Upper lobe of left lung (tissue), 6 donors: ENCODE data around the gene SEMA3A. TPM values are rescaled to one million over a fixed set of nuclear protein-coding genes. Genes with fewer than 3 reads are reported as not detected.

Source experiments
- ATAC-seq, 2 donors: fragments of 200-7000 bp; cut with Tn5 transposase; one replicate each; pipeline ENCODE4 v1.9.1; 2022; ENCODE audit warnings: mild to moderate bottlenecking in 2 of 2, moderate library complexity in 2 of 2; ENCODE audit not compliant: low FRiP score in 2 of 2
- DNase-seq, 2 donors: peaks; one replicate each; pipeline ENCODE4 v3.0.0-alpha.2; 2019 to 2020
- H3K27ac ChIP-seq, 4 donors: fragments of 200-600 bp; sonication (generic); one replicate each; pipeline ENCODE4 v1.5.1; 2016 to 2019
- H3K27me3 ChIP-seq, 4 donors: fragments of 200-600 bp; sonication (generic); one replicate each; pipeline ENCODE4 v1.5.1; 2017 to 2019
- H3K36me3 ChIP-seq, 4 donors: fragments of 200-600 bp; sonication (generic); one replicate each; pipeline ENCODE4 v1.5.1; 2016 to 2019
- H3K4me1 ChIP-seq, 4 donors: fragments of 200-600 bp; sonication (generic); one replicate each; pipeline ENCODE4 v1.5.1; 2018 to 2019
- H3K4me3 ChIP-seq, 4 donors: fragments of 200-600 bp; sonication (generic); one replicate each; pipeline ENCODE4 v1.5.1; 2017 to 2019; ENCODE audit warnings: mild to moderate bottlenecking in 2 of 4, moderate library complexity in 1 of 4
- H3K9me3 ChIP-seq, 4 donors: fragments of 200-600 bp; sonication (generic); one replicate each; pipeline ENCODE4 v1.5.1; 2018 to 2019
- EP300 ChIP-seq, 4 donors: sonication (generic); formaldehyde crosslinking; IDR thresholded peaks; one replicate each; pipeline ENCODE4 v1.5.1; 2017; ENCODE audit warnings: antibody characterized with exemption in 4 of 4, control low read depth in 2 of 4
- POLR2A ChIP-seq, 4 donors: fragments of 450-650 bp; IDR thresholded peaks; one replicate each; pipeline ENCODE4 v1.5.1; 2016 to 2017; ENCODE audit warnings: antibody characterized with exemption in 4 of 4, mild to moderate bottlenecking in 2 of 4
- POLR2AphosphoS5 ChIP-seq, 2 donors: sonication (generic); formaldehyde crosslinking; IDR thresholded peaks; one replicate each; pipeline ENCODE4 v1.5.1; 2017; ENCODE audit warnings: antibody characterized with exemption in 2 of 2
- WGBS, 2 donors: methylation state at CpG; one replicate each; pipeline ENCODE4 v1.1.5; 2017 to 2018; 5-methylcytosine and 5-hydroxymethylcytosine counted together
- total RNA-seq, 6 donors: library from RNA; depleted of rRNA in 4 of 6; stranded (reverse); fragments of >200 nt in 4 of 6; gene quantifications; one replicate each; pipeline versions ENCODE4 v1.1.0 to v1.2.1, GENCODE V29; 2016 to 2021
- TF ChIP-seq, protein P1 (sequence below), 6 experiments: fragments of 450-650 bp in 4 of 6; fragments of 200-600 bp in 2 of 6; sonication (generic) in 2 of 6; IDR thresholded peaks; one replicate each; pipeline ENCODE4 v1.5.1; 2016 to 2019; ENCODE audit warnings: antibody characterized with exemption in 6 of 6
- donor health status: DM: no; HTN: no; CAD: no; lungs with moderate emphysema.
- donor health status: DM: no; HTN: yes; CAD: no; lungs with severe emphysema.

The SEMA3A gene
- total RNA-seq, 6 donors from 2014 or later: 1.0 to 8.8 (median 3.1) TPM

DNA sequence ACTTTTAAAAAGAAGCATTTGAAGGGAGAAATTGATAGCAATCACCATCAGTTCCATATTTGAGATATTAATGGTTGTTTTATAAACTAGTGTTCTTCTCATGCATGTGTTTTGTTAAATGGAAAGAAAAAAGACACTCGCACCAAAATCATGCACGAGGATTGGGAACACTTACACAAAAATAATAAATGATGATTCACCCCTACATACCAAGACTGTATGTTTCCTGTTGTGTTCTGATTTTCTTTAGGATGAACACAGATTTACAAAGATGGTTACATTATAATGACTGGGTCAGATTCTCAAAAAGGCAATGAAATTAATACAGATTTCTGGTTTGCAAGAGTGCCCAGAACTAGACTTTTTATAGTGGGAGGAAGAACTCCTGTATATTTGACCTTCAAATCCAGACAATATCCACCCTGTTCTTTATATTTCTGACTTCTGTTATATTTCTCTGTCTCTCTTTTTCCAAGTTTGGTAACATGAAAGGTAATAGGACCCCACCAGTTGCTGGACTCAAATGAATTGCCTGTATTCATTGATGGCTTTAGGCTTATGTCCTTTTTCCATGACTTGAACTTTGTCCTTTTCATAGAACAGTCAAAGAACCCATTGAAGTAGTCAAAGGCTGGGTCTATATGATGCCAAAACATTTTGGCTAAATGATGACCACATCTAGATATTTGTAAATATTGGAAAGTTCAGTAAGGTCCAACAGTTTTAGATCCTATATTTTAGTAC is 54.4 kb downstream of the SEMA3A start:
- H3K4me3 ChIP-seq: no peak overlapping the region
- DNase-seq: no peak

DNA sequence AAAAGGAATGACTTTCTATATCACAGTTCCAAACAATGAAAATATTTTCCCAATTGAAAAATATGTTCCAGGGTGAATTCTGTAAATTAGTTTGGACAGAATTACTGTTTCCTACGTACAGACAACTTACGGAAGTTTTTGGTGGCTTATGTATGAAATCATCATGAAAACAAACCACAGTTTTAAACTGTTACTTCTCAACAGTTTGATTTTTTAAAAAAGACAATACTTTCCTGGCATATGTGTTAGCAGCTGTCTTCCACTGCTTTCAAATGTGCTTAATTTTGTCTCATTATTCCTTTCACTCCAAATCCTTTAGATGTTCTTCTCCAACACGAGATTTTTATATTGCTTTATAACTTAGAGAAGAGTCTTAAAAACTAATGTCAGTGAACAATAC is 56.2 kb downstream of the SEMA3A start:
- Histone ChIP-seq H3K4me3 (no peak overlapping the region), H3K4me1 (no peaks in the 10 kb centered on the region), H3K9me3 (no peaks in the 10 kb centered on the region), H3K27me3 (no peaks in the 10 kb centered on the region), H3K36me3 (no peaks in the 10 kb centered on the region), H3K27ac (no peak overlapping the region)
- 75 to 85% methylated on average over 3 of the region's 3 CpGs for WGBS, 2 donors
- no peak for DNase-seq
- ATAC-seq: no peak
- TF ChIP-seq POLR2AphosphoS5 (IDR thresholded peaks at IDR 0.05) (no peak), POLR2A (IDR thresholded peaks at IDR 0.05) (no peak), EP300 (IDR thresholded peaks at IDR 0.05) (no peak)
- TF ChIP-seq, protein P1, sequence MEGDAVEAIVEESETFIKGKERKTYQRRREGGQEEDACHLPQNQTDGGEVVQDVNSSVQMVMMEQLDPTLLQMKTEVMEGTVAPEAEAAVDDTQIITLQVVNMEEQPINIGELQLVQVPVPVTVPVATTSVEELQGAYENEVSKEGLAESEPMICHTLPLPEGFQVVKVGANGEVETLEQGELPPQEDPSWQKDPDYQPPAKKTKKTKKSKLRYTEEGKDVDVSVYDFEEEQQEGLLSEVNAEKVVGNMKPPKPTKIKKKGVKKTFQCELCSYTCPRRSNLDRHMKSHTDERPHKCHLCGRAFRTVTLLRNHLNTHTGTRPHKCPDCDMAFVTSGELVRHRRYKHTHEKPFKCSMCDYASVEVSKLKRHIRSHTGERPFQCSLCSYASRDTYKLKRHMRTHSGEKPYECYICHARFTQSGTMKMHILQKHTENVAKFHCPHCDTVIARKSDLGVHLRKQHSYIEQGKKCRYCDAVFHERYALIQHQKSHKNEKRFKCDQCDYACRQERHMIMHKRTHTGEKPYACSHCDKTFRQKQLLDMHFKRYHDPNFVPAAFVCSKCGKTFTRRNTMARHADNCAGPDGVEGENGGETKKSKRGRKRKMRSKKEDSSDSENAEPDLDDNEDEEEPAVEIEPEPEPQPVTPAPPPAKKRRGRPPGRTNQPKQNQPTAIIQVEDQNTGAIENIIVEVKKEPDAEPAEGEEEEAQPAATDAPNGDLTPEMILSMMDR (IDR thresholded peaks at IDR 0.05): no peak

More for the DNA sequence above, 54.4 kb downstream of the SEMA3A start:
- H3K27ac ChIP-seq: no peak overlapping the region
- no peaks in the 10 kb centered on the region for H3K9me3 ChIP-seq
- H3K36me3 ChIP-seq: no peaks in the 10 kb centered on the region
- 61 to 85% methylated on average over 2 of the region's 2 CpGs for WGBS, 2 donors
- no peaks in the 10 kb centered on the region for H3K4me1 ChIP-seq
- no peaks in the 10 kb centered on the region for H3K27me3 ChIP-seq
- no peak for ATAC-seq
- TF ChIP-seq EP300 (IDR thresholded peaks at IDR 0.05) (no peak), POLR2AphosphoS5 (IDR thresholded peaks at IDR 0.05) (no peak), POLR2A (IDR thresholded peaks at IDR 0.05) (no peak)
- TF ChIP-seq, protein P1 (IDR thresholded peaks at IDR 0.05): no peak

DNA sequence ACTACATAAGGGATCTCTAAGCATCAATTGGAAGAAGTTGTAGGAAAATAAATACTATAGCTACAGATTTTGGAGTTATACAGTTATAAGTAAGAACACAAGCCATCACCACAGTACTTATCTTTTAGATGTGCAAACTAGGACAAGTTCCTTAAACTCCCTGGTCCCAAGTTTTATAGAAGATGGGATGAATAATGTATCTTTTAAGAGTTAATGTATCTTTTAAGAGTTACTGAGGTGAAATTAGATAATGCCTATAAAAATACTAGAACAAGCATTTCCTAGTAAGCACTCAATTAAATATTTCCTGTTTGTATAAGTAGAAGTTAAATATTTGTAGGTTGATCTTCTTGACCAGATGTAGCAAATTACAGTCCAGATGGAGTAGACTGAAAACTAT is 56.8 kb downstream of the SEMA3A start:
- H3K36me3 ChIP-seq: no peaks in the 10 kb centered on the region
- no peak for ATAC-seq
- H3K27ac ChIP-seq: no peak overlapping the region

DNA sequence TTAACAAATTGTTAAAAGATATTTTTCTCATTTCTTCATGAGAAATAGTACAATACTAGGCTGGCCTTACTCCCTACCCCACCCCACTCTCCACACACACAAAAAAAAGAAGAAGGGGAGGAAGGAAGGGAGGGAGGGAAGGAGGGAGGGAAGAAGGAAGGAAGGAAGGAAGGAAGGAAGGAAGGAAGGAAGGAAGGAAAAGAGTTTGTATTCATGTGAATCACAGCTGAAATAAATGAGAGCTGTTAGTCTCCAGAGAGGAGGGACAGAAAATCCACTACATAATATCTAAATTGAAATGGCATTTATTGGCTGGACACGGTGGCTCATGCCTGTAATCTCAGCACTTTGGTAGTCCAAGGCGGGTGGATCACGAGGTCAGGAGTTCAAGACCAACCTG is 57.8 kb downstream of the SEMA3A start:
- WGBS, 2 donors: 91 to 93% methylated on average over 3 of the region's 3 CpGs
- H3K27ac ChIP-seq: no peak overlapping the region
- ATAC-seq: no peak

More for the DNA sequence above, 56.8 kb downstream of the SEMA3A start:
- no peaks in the 10 kb centered on the region for H3K9me3 ChIP-seq
- H3K4me1 ChIP-seq: no peaks in the 10 kb centered on the region
- no peak overlapping the region for H3K4me3 ChIP-seq
- H3K27me3 ChIP-seq: no peaks in the 10 kb centered on the region
- DNase-seq: no peak
- TF ChIP-seq EP300 (IDR thresholded peaks at IDR 0.05) (no peak), POLR2A (IDR thresholded peaks at IDR 0.05) (no peak), POLR2AphosphoS5 (IDR thresholded peaks at IDR 0.05) (no peak)
- TF ChIP-seq, protein P1 (IDR thresholded peaks at IDR 0.05): no peak

More for the DNA sequence above, 57.8 kb downstream of the SEMA3A start:
- H3K36me3 ChIP-seq: no peaks in the 10 kb centered on the region
- no peaks in the 10 kb centered on the region for H3K27me3 ChIP-seq
- no peak for DNase-seq
- H3K4me3 ChIP-seq: no peak overlapping the region
- H3K4me1 ChIP-seq: no peaks in the 10 kb centered on the region
- TF ChIP-seq POLR2A (IDR thresholded peaks at IDR 0.05) (no peak), POLR2AphosphoS5 (IDR thresholded peaks at IDR 0.05) (no peak), EP300 (IDR thresholded peaks at IDR 0.05) (no peak)
- TF ChIP-seq, protein P1 (IDR thresholded peaks at IDR 0.05): no peak
- H3K9me3 ChIP-seq: no peaks in the 10 kb centered on the region
